D721Med (cell line): Measurements from ENCODE around the gene RTN4RL1.

Experiments
- DNase-seq: peaks from one replicate; pipeline ENCODE4 v3.0.0; 2011; ENCODE audit warnings: low spot score; ENCODE audit not compliant: insufficient read length
- FAIRE-seq: peaks from 2 replicates; lab custom pipeline; 2011; peaks lifted over from hg19 to GRCh38; lab: Jason Lieb, UNC
- CTCF ChIP-seq: IDR thresholded peaks from 2 replicates; pipeline ENCODE4 v1.5.1; 2012; ENCODE audit warnings: mild to moderate bottlenecking, control low read depth; ENCODE audit not compliant: insufficient read depth; ENCODE audit errors: missing control alignments

RTN4RL1 gene

GRCh38 chr17:2037155-2037554 lies 12.0 kb upstream of the RTN4RL1 start:
- no peak for FAIRE-seq
- TF ChIP-seq CTCF: no peak
- no peak for DNase-seq

GRCh38 chr17:2035541-2036488 lies 10.7 kb upstream of the RTN4RL1 start:
- no peak for TF ChIP-seq CTCF

GRCh38 chr17:2034806-2035540 lies 9.8 kb upstream of the RTN4RL1 start:
- FAIRE-seq (no peak), DNase-seq (no peak)
- no peak for TF ChIP-seq CTCF

More at GRCh38 chr17:2035541-2036488, 10.7 kb upstream of the RTN4RL1 start:
- FAIRE-seq: no peak
- no peak for DNase-seq

- DNase-seq (no peak), FAIRE-seq (no peak)
- TF ChIP-seq CTCF: no peak
These were observed 9.0 kb upstream of the RTN4RL1 start for GRCh38 chr17:2034157-2034556.

GRCh38 chr17:2033153-2033552 lies 8.0 kb upstream of the RTN4RL1 start:
- no peak for DNase-seq
- no peak for FAIRE-seq
- no peak for TF ChIP-seq CTCF

- DNase-seq: no peak
- peak; percentile 23 for TF ChIP-seq CTCF
- FAIRE-seq: no peak
These were observed 5.6 kb upstream of the RTN4RL1 start for GRCh38 chr17:2030779-2031163.
